NOMO-1 treated with DMSO at 0.1 percent for 48 hours (cell line): ENCODE measurements around the gene TLE5.
"Not testable (repeated sequence)": the region's sequence is repeated elsewhere in the genome, so short reads cannot be mapped to it uniquely, and the experiment has no call there.

Source experiments
- DNase-seq: peaks from one replicate; lab custom pipeline; 2025; ENCODE audit not compliant: unreplicated experiment; lab: John Stamatoyannopoulos, UW

Gene TLE5

DNA sequence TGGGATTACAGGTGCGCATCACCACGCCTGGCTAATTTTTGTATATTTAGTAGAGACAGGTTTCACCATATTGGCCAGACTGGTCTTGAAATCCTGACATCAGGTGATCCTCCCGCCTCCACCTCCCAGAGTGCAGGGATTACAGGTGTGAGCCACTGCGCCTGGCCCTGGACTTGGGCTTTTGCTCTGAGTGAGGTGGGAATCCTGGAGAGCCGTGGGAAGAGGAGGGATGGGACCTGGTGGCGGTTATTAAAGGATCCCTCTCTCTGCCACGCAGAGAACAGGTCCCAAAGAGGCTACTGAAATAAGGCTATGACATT, 1.7 kb upstream of the TLE5 start:
- no peak for DNase-seq

DNA sequence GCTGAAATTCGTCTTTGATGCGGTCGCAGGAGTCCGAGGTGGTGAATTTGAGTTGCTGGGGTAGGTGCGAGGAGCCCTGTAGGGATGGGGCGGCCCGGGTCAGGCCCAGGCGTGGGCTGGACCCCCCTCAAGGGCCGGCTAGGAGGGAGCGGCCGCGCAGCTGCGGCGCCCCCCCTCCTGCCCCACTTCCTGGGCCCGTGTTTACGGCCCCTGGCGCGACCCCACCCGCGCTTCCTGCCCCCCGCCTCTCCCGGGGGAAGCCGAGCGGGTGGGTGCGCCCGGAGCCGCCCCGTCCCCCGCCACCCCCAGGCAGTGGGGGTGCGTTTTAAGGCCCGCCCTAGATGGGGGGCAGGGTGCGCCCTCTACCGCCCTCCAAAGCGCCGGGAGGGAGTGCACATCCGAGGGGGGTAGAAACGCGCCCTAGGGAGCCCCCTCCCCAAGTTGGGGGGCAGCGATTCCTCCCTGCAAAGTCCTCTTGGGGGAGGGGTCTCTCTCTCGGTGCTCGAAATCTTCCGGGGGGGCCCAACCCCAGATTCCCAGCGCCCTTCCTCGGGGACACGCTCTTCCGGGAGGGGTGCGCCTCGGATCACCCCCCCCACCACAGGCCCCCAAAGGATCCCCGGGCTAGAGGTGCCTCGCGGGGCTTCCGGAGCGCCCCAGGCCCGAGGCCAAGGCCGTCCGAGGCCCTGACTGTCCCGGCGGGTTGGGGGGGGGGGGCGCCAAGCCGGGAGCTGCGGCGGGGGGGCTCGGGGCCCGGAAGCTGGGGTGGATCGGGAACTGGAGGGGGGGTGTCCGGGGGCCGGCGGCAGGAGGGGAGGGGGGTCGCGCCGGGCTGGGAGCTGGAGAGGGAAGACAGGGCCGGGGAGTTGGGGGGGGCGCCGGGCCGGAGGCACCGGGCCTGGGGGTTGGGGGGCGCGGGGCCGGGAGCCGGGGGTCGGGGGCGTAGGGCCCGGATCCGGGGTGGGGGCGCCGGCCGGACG, 823 bp downstream of the TLE5 start:
- DNase-seq: no peak

DNA sequence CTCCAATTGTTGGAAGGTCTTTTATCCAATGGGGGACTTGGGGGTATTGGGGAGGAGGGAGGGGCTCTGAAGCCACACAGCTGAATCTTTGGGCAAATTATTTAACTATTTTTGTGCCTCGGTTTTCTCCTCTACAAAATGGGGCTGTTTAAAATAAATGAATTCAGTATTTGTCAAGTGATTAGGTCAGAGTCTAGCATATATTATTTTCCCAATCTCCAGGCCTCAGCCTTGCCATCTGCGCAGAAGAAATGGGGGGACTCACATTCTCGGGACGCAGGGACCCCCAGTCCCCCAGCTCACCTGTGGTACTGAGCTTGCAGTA, 1.5 kb downstream of the TLE5 start:
- DNase-seq: no peak

DNA sequence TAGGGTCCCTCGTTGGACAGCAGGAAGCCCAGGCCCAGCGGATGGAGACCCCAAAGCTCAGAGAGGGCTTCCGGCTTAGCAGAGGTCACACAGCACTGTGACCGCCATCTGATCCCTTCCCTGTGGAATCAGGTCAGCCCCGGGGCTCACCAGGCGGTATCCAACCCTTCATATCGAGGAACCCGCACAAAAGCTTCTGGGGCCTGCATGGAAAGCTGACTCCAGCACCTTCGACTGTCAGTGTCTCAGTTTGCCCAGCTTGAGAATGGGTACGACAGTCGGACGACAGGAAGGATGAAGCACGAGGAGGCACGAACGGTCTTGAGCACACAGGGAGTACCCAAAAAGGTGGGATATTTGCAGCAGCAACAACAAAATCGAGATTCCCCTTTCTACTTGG, 2.6 kb downstream of the TLE5 start:
- DNase-seq: no peak

DNA sequence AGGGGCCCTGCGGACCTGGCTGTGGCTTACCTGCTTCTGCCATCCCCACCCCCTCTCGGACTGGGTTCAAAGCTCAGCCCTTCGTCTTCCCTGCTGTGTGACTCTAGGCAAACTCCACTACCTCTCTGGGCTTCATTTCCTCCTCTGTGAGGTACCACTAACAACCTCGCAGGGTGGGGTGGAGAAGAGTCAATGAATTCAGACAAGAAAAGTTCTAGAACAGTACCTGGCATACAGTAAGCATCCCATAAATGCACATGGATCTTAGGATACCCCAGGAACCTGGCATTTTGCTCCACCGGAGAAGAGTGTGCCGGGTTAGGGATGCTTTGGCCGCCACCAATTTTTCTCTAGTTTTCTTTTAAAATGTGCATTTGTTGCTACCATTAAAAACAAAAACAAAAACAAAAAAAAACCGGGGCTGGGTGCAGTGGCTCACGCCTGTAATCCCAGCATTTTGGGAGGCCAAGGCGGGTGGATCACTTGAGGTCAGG, 3.4 kb downstream of the TLE5 start:
- DNase-seq: no peak

DNA sequence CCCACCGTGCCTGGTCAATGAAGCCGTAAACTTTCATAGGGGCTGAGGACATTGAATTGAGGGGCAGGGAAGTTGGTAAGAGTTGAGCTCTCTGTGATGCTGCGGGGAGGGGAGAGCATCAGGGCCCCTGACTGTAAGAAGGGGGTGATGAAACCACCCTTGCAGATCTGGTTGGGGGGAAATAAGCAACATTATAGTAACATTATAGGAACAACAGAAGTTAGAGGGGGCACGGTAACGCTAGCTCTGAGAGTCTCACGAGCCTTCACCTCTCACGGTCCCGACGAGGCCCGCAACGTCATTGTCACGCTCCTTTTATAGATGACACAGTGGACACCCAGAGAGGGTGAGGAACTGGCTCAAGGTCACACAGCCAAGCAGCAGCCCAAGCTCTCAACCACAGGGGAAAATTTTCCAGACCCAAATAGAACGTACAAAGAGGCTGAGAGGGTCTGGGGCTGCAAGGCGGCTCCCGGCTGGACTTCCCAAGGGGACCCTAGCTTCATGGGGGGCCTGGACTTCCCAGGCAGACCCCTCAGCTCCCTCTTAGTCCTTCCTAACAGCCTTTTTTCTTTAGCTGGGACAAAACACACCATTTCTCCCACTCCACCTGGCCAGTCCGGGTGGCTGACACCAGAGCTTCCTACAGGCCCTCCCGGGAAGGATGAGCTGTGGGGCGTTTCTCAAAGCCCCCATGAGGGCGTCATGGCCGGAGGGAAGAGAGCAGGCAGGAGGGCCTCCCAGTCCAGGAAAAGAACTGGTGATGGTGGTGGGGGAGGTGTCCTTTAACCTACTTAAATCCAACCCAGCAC, 4.1 kb downstream of the TLE5 start:
- DNase-seq: no peak

DNA sequence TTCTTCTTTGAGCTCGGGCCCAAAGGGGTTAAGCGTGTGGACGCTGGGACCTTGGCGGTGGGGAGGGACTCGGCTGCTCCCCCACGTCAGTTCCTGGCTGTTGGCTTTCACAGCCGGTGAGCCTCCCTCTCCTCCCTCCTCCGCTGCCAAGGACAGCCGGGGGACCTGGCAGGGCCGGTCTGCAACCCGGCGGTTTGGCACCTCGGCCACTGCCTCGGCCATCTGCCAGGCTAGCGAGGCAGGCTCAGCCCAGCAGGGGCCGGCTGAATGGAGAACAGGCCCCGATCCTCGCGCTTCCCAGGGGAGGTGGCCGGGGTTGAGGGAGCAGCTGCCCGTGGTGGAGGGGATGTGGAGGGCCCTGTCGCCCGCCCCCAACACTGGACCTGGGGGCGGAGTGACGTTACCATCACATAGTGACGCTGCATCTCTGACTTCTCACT, 5.0 kb downstream of the TLE5 start:
- DNase-seq: no peak

DNA sequence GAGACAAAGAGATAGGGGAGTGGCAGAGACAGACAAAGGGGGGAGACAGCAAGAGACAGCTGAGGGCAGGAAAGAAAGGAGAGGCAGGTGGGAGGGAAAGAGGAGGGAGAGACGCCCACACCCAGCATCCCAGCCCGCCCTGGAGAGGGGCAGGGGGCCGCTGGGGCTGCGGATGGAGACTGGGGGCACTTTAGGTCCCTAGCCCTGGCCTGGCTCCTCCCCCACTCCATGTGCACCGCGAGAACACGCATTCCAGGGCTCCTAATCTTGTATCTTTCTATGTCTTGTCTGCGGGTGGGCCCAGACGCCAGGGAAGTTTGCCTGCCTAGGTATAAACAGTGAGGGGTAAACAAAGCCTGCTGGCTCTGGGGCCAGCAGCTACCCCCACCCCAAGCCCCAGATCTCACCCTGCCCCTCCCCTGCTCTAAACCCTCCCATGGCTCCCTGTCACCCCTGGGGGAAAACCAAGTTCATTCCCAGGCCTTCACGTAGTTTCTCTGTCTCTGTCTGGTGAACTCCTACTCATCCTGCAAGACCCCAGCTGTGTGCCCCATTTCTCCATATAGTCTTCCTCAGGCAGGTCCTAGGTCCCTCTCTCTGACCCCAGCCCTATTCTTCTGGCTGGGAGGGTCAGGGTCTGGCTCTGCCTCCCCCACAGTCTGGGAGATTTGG, 5.7 kb downstream of the TLE5 start:
- no peak for DNase-seq

DNA sequence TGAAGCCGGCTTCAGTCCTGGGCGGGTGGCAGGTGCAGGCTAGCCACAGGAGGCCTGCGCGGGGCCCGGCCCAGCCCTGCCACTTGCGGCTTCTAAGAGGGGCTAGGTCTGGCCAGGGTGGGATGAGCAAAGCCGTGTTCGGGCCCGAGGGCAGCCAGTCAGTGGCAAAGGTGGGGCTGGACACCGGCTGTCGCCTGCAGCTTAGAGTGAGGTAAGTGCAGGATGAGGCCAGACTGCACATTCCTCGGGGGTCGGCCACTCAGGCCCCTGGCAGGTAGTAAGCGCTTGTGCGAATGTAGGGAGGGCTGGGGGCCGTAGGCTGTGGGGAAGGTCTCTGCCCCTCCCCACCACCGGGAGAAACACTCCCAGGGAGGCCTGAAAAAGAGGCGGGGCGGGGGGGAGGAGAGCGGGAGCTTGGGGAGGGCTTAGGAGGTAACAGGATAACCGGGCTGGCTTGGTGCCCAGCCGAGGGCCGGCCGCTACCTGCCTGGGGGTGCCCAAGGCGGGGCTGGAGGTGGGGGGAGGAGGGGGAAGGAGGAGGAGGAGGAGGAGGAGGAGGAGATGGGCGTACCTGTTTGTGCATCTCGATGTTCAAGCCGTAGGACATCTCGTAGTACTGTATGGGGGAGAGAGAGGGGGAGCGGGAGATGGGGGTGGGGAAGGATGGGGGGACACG, 6.4 kb downstream of the TLE5 start:
- no peak for DNase-seq

DNA sequence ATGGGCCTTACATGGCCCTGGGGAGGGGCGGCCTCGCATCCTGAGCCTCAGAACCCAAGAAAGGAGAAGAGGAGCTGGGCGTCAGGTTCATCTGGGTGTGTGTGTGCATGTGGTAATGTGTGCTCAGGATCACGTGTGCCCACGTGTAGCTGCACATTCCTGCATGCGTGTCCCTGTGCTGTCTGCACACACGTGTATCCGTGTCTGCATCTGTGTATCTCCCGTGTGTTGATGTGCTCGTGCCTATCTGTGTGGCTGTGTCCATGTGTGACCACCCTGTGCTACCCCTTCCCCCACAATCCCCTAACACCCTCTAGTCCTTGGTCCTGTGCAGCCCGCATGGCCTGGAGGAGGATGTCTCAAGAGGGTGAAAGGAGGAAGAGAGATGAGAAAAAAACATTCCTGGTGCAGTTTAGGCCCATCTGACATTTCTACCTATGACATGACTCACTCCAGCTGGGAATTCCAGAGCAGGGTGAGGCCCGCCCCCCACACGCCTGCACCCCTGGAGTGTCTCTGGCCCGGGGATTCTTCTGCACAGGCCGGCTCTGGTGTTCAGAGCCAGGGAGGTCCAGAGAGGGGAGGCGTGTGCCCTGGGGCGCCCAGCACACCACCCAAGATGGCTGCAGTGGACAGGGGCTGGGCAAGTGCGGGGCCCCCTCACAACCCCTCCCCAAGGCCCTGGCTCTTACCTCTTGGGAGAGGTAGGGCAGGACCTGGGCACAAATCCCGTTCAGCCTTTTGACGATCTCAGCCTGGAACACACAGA, 7.1 kb downstream of the TLE5 start:
- DNase-seq: no peak

DNA sequence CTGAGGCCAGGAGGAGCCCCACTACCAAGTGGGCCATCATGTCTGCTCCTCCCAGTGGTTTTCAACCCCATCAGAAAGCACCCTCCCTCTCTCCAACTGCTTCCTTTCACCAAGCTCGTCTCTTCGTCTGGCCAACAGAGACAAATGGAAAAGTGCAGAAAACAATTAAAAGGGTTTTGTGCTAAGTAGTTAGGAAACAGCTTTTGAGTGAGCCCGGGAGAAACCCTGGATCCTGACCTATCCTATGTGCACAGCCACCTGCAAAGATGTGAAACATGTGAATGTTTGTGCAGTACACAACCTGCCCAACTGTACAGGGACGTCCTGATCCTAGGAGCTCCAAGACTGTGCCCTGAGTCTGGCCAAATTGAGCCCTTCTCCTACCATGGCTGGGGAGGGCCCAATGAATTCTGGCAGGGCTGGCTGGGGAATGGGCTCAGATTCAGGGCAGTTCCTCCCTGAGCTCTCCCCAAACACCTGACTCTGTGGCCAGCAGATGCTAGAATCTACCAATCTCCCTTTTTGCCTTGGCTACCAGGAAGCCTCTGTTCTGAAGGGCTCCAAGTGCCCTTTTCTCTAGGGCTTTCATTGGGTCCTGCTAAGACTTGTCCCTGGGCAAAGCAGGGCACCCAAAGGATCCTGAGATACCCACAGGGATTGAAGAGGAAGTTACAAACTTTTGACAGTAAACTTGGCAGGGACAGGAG, 7.9 kb downstream of the TLE5 start:
- no peak for DNase-seq

DNA sequence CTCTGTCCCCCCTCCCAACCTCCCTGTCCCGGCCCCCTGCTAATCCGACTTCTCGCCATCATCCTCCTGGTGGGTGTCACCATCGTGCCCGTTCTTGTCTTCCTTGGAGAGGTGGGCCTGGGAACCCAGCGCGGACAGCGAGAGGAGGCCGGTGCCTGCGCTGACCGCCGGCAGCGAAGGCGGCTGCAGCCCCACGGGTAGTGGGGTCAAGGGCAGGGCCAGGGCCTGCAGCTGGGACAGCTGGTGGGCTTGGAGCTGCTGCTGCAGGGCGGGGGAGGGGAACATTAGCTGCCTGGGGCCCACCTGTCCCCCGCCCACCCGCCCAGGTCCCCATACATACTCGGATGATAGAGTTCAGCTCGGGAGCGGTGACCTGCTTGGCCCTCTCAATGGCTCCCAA, 8.5 kb downstream of the TLE5 start:
- no peak for DNase-seq

DNA sequence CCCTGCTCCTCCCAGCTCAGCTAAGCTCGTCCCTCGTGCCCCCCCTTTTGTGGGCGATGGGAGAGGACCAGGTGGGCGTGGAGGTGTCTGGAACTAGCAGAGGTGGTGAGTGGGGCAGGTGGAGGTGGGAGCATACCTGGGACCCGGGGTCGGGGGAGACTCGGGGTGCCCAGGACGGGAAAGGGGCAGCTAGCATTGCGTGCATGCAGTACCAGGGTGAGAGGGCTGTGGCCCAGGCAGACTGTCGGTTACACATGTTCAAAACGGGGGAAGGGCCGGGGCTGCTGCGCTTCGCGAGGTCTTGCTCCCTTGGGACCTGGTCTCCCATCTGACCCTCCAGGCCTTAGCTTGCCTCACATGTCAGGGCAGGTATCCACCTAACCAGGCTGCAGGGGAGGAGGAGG, 9.1 kb downstream of the TLE5 start:
- no peak for DNase-seq

DNA sequence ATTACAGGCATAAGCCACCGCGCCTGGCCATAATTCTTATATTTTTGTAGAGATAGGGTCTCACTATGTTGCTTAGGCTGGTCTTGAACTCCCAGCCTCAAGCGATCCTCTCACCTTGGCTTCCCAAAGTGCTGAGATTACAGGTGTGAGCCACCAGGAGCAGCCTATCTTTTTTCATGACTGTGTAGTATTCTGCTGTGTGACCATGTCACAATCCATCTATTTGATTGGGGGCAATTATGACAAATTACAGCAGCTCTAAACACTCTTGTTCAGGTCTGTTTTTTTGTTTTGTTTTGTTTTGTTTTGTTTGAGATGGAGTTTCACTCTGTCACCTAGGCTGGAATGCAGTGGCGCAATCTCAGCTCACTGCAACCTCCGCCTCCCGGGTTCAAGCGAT, 12.3 kb downstream of the TLE5 start:
- not testable (repeated sequence) for DNase-seq

DNA sequence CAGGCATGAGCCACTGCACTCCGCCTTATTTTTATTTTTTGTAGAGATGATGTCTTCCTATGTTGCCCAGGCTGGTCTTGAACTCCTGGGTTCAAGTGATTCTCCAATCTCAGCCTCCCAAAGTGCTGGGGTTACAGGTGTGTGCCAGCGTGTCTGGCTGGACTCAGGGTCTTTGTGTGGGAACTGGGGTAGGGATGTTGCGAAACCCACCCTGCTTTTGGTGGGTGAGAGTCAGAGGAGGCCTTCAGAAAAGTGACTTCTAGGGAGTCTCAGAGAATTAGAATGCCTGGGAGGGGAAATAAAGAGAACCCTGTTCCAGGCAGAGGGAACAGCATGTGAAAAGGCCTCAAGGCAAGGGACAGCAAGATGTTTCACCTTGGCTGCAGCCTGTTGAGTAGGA, 13.2 kb downstream of the TLE5 start:
- DNase-seq: no peak

DNA sequence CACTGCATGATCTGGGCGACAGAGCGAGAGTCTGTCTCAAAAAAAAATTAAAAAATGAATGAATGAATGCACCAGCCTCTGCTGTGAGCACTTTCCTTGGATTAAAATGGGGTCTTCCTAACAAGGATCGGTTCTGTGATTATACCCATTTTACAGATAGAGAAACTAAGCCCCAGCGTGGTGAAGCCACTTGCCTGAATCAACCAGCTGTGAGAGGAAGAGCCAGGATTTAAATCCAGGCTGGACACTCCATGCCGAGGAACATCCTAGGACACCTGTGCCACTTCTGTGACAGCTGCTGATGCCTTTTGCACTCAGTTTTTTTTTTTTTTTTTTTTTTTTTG, 14.1 kb downstream of the TLE5 start:
- no peak for DNase-seq

DNA sequence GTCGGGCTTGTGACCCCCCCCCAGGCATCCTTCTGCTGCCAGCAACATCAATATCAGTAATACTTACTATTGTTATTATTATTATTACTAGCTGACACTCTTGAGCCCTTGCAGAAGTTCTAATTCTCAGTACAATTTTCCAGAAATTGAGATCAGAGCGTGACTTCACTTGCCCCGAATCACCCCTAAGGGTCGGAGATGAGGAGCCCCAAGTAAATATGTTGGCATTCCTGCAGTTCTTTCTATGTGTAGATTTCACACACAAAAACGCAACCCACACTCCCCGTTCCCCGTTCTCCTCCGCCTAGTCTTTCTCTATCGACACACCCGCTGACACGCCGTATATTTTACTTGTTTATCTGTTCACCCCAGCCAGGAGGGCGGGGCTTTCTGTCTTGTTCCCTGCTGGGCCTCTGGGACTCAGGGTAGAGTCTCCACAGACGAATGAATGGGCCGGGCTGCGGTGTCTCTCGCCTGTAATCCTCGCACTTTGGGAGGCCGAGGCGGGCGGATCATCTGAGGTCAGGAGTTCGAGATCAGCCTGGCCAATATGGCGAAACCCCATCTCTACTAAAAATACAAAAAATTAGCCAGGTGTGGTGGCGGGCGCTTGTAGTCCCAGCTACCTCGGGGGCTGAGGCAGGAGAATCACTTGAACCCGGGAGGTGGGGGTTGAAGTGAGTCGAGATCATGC, 14.7 kb downstream of the TLE5 start:
- DNase-seq: peak; percentile 74

DNA sequence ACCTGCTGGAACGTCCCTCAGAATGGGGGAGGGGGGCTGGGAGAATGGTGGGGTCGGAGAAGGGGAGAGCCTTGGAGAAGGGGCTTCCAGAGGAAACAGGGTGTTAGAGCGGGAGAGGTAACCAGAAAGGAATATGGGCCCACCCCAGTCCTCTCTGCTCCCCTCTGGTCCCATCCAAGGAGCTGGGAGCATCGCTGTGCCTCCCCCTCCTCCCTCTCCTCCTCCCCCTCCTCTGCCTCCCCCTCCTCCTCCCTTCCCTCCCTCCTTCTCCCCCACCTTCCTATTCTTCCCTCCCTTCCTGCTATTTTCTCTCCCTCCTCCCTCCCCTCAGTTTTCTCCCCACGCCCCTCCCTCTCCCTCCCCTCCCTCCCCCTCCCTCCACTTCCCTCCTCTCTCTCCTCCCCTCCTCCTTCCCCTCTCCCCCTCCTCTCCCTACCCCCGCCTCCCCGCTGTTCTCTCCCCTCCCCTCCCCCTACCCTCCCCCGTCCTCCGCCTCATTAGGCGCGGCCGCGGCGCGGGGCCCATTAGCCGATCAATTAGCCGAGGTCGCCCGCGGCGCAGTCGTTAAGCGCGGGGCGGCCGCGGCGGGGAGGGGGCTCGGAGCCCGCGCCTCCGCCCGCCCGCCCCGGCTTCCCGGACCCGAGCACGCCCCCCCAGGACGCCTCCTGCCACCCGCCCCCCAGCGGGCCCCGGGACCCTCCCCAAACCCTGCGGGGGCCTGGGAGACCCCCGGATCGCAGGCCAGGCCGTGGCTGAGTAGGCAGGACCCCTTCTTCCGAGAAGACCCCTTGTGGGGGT, 15.4 kb downstream of the TLE5 start:
- DNase-seq: no peak
